H1 (cell line): ENCODE results near the gene ARHGAP24. TPM values are rescaled to one million over a fixed set of nuclear protein-coding genes. Genes with fewer than 3 reads are reported as not detected.

Source experiments
- CTCF ChIA-PET: fragments of 300-600 bp; sonication (Branson Sonifier 250); formaldehyde crosslinking; loops from one replicate; lab custom pipeline; 2021; ENCODE audit not compliant: partially characterized antibody; lab: Charles Lee
- POLR2A ChIA-PET: fragments of 300-600 bp; sonication (Branson Sonifier 250); formaldehyde crosslinking; loops from one replicate; lab custom pipeline; 2021; ENCODE audit warnings: inconsistent platforms; ENCODE audit not compliant: partially characterized antibody; lab: Charles Lee
- DNase-seq, 2 experiments: peaks; one replicate each; pipeline versions ENCODE4 v3.0.0 to v3.0.0-alpha.2; 2010 to 2022; ENCODE audit warnings: low spot score in 2 of 2, low read depth in 1 of 2, mixed read lengths in 1 of 2
- FAIRE-seq: peaks from 2 replicates; lab custom pipeline; 2011; peaks lifted over from hg19 to GRCh38; lab: Jason Lieb, UNC
- H2AFZ ChIP-seq: 2 replicates; pipeline ENCODE4 v1.8.1; 2012; ENCODE audit warnings: low read length, inconsistent platforms
- H2AK5ac ChIP-seq: 2 replicates; pipeline ENCODE4 v1.6.1; 2013; ENCODE audit warnings: low read depth, low read length
- H2BK120ac ChIP-seq: replicated peaks from 2 replicates; pipeline ENCODE3; 2013; ENCODE audit warnings: low read depth, low read length, inconsistent platforms
- H2BK12ac ChIP-seq: 2 replicates; pipeline ENCODE4 v1.6.1; 2013; ENCODE audit warnings: low read depth, low read length
- H2BK15ac ChIP-seq: 2 replicates; pipeline ENCODE4 v1.6.1; 2013; ENCODE audit warnings: low read length
- H2BK20ac ChIP-seq: 2 replicates; pipeline ENCODE4 v1.6.1; 2013; ENCODE audit warnings: low read length
- H2BK5ac ChIP-seq: 2 replicates; pipeline ENCODE4 v1.6.1; 2013; ENCODE audit warnings: low read depth, low read length
- H3K14ac ChIP-seq: 2 replicates; pipeline ENCODE4 v1.6.1; 2013; ENCODE audit warnings: inconsistent platforms; ENCODE audit not compliant: insufficient read length
- H3K18ac ChIP-seq: 2 replicates; pipeline ENCODE4 v1.6.1; 2013; ENCODE audit warnings: low read length; ENCODE audit errors: extremely low read depth
- H3K23ac ChIP-seq: 2 replicates; pipeline ENCODE4 v1.6.1; 2013; ENCODE audit warnings: inconsistent platforms; ENCODE audit not compliant: insufficient read length
- H3K23me2 ChIP-seq: 2 replicates; pipeline ENCODE4 v1.6.1; 2013; ENCODE audit warnings: low read depth, low read length
- H3K27ac ChIP-seq: 2 replicates; pipeline ENCODE4 v1.6.1; 2011; ENCODE audit warnings: low read depth, low read length, inconsistent platforms
- H3K27me3 ChIP-seq, 4 experiments: replicated peaks in 1 of 4; 1 replicate in 1 of 4; 2 replicates in 3 of 4; pipeline versions ENCODE4 v1.6.1 to v1.8.1; 2011 to 2013; ENCODE audit warnings: low read length in 3 of 4, mild to moderate bottlenecking in 3 of 4, inconsistent platforms in 2 of 4, mixed read lengths in 2 of 4, moderate library complexity in 1 of 4; ENCODE audit not compliant: control insufficient read depth in 3 of 4, insufficient read depth in 3 of 4; ENCODE audit errors: extremely low read depth in 1 of 4
- H3K36me3 ChIP-seq, 4 experiments: 2 replicates each; pipeline versions ENCODE4 v1.6.1 to v1.8.1; 2011 to 2013; ENCODE audit warnings: mild to moderate bottlenecking in 4 of 4, low read length in 3 of 4, moderate library complexity in 2 of 4, control low read depth in 1 of 4, inconsistent platforms in 1 of 4; ENCODE audit not compliant: insufficient read depth in 4 of 4, control insufficient read depth in 2 of 4
- H3K4ac ChIP-seq: replicated peaks from 2 replicates; pipeline ENCODE3; 2013; ENCODE audit warnings: low read length, low read depth, mixed read lengths, inconsistent platforms; ENCODE audit not compliant: insufficient read length
- H3K4me1 ChIP-seq, 4 experiments: replicated peaks in 1 of 4; 1 replicate in 1 of 4; 2 replicates in 3 of 4; pipeline versions ENCODE4 v1.6.1 to v1.8.1; 2011 to 2013; ENCODE audit warnings: low read length in 3 of 4, inconsistent platforms in 2 of 4, mixed read lengths in 1 of 4; ENCODE audit not compliant: insufficient read depth in 4 of 4, control insufficient read depth in 3 of 4
- H3K4me2 ChIP-seq, 2 experiments: 2 replicates each; pipeline versions ENCODE4 v1.6.1 to v1.8.1; 2011 to 2013; ENCODE audit warnings: low read depth in 2 of 2, low read length in 2 of 2, control low read depth in 1 of 2, inconsistent platforms in 1 of 2, mild to moderate bottlenecking in 1 of 2; ENCODE audit not compliant: insufficient read depth in 1 of 2
- H3K4me3 ChIP-seq, 4 experiments: fragments of 200-600, 300-600 bp in 1 of 4; sonication (generic), shearing (Covaris generic), sonication (Bioruptor Twin) in 1 of 4; 2 replicates each; pipeline versions ENCODE4 v1.5.1 to v1.8.1; 2011 to 2016; ENCODE audit warnings: low read length in 4 of 4, low read depth in 3 of 4, control low read depth in 2 of 4, inconsistent platforms in 2 of 4, mild to moderate bottlenecking in 2 of 4, mixed read lengths in 1 of 4, moderate library complexity in 1 of 4; ENCODE audit not compliant: insufficient read depth in 2 of 4; ENCODE audit errors: extremely low read depth in 1 of 4
- H3K56ac ChIP-seq: replicated peaks from 2 replicates; pipeline ENCODE3; 2013; ENCODE audit warnings: low read depth, mild to moderate bottlenecking, mixed read lengths, low read length, inconsistent platforms; ENCODE audit not compliant: insufficient read length
- H3K79me1 ChIP-seq: 2 replicates; pipeline ENCODE4 v1.6.1; 2013; ENCODE audit warnings: low read depth, low read length, control low read depth
- H3K79me2 ChIP-seq, 2 experiments: 2 replicates each; pipeline versions ENCODE4 v1.6.1 to v1.8.1; 2012 to 2013; ENCODE audit warnings: low read length in 2 of 2, mild to moderate bottlenecking in 2 of 2, inconsistent platforms in 1 of 2; ENCODE audit not compliant: insufficient read depth in 2 of 2, control insufficient read depth in 1 of 2
- H3K9ac ChIP-seq, 4 experiments: replicated peaks in 1 of 4; 1 replicate in 1 of 4; 2 replicates in 3 of 4; pipeline versions ENCODE4 v1.6.1 to v1.8.1; 2011 to 2013; ENCODE audit warnings: low read depth in 3 of 4, low read length in 3 of 4, control low read depth in 2 of 4, mild to moderate bottlenecking in 2 of 4, moderate library complexity in 2 of 4, inconsistent platforms in 1 of 4; ENCODE audit errors: extremely low read depth in 1 of 4
- H3K9me3 ChIP-seq, 2 experiments: 2 replicates each; pipeline versions ENCODE4 v1.6.1 to v1.8.1; 2012 to 2013; ENCODE audit warnings: mild to moderate bottlenecking in 2 of 2, moderate library complexity in 2 of 2, control low read depth in 1 of 2, inconsistent platforms in 1 of 2, low read depth in 1 of 2, low read length in 1 of 2, mixed read lengths in 1 of 2; ENCODE audit not compliant: insufficient read depth in 2 of 2
- H4K20me1 ChIP-seq, 2 experiments: replicated peaks in 1 of 2; 2 replicates each; pipeline versions ENCODE3 to v1.8.1; 2011 to 2013; ENCODE audit warnings: inconsistent platforms in 2 of 2, low read length in 2 of 2, mild to moderate bottlenecking in 1 of 2; ENCODE audit not compliant: insufficient read depth in 2 of 2, control insufficient read depth in 1 of 2
- H4K5ac ChIP-seq: 2 replicates; pipeline ENCODE4 v1.6.1; 2013; ENCODE audit warnings: low read length, low read depth, mixed read lengths, inconsistent platforms; ENCODE audit not compliant: insufficient read length
- H4K8ac ChIP-seq: 2 replicates; pipeline ENCODE4 v1.8.0; 2013; ENCODE audit warnings: mild to moderate bottlenecking, moderate library complexity, low read length, inconsistent platforms; ENCODE audit not compliant: insufficient read depth; ENCODE audit errors: extremely low read depth
- H4K91ac ChIP-seq: replicated peaks from 2 replicates; pipeline ENCODE3; 2013; ENCODE audit warnings: low read length, mixed read lengths, inconsistent platforms; ENCODE audit not compliant: insufficient read length
- NANOG ChIP-seq: IDR thresholded peaks from 2 replicates; pipeline ENCODE4 v1.6.1; 2011; ENCODE audit warnings: low read length, low read depth, mild to moderate bottlenecking, inconsistent platforms; ENCODE audit not compliant: insufficient read depth, poor library complexity, severe bottlenecking
- SP2 ChIP-seq: IDR thresholded peaks from 2 replicates; pipeline ENCODE4 v1.6.1; 2012; ENCODE audit warnings: mild to moderate bottlenecking, low read length, inconsistent platforms
- WGBS, 2 experiments: shearing (Covaris generic) in 1 of 2; methylation state at CpG; one replicate each; pipeline versions ENCODE4 v1.1.6 to v1.1.7; 2013 to 2015; ENCODE audit warnings: low lambda C conversion rate in 2 of 2, mixed read lengths in 2 of 2, inconsistent platforms in 1 of 2, low coverage in 1 of 2, missing lambda C conversion rate in 1 of 2; ENCODE audit not compliant: insufficient replicate concordance in 2 of 2, insufficient coverage in 1 of 2, insufficient read length in 1 of 2; ENCODE audit errors: extremely low coverage in 1 of 2, missing lambda C conversion rate in 1 of 2; 5-methylcytosine and 5-hydroxymethylcytosine counted together
- polyA plus RNA-seq, 7 experiments: library from polyadenylated mRNA; depleted of rRNA in 3 of 7; stranded (reverse) in 5 of 7; unstranded in 2 of 7; fragments of >200 nt in 5 of 7; fragments of 200-250 nt in 2 of 7; gene quantifications; 1 replicate in 5 of 7; 2 replicates in 1 of 7; 4 replicates in 1 of 7; pipeline versions ENCODE4 v1.2.1 to v1.2.3, GENCODE V29; 2011 to 2013; ENCODE audit warnings: missing spikeins in 2 of 7, mixed read lengths in 2 of 7
- total RNA-seq: library from RNA; stranded (reverse); fragmentation: NEBNext Ultra II Directional; extraction: Animal tissue kit (Norgen Biotek cat#: 25700); gene quantifications from 2 replicates; pipeline ENCODE4 v1.2.1, GENCODE V29; 2021

ARHGAP24 gene
- total and polyA plus RNA-seq, 2 of the 8 experiments (the other 6 are each of a cell fraction or from before 2014, with no cell fraction given), result 0.08 to 0.50 TPM

DNA sequence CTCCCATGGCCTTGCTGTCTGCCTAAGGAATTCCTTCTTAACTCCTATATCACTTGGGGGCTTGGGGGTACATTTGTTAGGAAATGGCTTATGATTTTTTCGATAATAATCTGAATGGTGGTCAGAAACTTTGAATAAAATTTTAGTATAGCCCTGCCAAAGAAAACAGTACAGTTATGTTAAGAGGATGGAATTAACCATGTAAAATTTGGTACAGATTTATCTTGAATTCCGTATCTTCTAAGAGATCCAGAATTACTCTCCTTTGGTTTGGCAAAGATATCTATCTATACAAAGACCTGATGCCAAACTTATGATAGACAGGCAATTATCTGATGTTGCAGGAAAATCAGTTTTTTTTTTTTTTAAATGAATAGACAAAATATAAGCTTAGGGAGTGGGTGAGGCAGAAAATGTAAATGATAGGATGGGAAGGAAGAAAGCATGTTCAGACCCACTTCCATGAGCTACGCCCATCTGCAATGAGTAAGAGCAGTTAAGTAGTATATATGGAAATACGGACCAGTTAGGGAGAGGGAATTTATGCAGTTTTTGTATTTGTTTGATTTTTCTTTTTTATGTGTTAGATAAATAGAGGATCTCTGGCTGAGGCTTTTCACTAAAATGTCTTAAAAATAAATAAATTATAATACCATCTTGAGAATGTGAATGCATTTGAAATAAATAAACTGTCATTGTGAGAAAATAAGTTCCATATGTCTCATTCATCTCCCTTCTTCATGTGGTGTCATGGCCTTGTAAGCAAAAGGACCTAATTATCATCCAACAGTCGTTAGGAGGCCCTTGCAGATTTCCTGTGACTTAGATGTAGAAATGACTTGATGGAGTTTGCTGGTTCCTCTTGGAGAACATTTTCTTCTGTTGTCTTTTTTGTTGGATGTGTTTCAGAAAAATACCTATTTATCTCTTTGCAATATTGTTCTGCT is 389.6 kb downstream of the ARHGAP24 start:
- H3K27me3 ChIP-seq, result no peaks in the 10 kb centered on the region
- no peak overlapping the region for H3K9ac ChIP-seq
- H3K79me1 ChIP-seq, result no peaks in the 10 kb centered on the region
- DNase-seq (no peak), FAIRE-seq (no peak)
- H3K4me1 ChIP-seq, result no peaks in the 10 kb centered on the region
- H3K4me3 ChIP-seq, result no peak overlapping the region
- H4K91ac ChIP-seq, result no peak overlapping the region
- no peak overlapping the region for H2AK5ac ChIP-seq
- H2BK15ac ChIP-seq, result no peak overlapping the region
- H3K9me3 ChIP-seq, result no peaks in the 10 kb centered on the region
- H3K18ac ChIP-seq, result no peak overlapping the region
- H4K20me1 ChIP-seq, result no peaks in the 10 kb centered on the region
- H3K4ac ChIP-seq, result no peak overlapping the region
- no peak for TF ChIP-seq NANOG
- TF ChIP-seq SP2, result no peak
- H2BK120ac ChIP-seq, result no peak overlapping the region
- no peak overlapping the region for H3K4me2 ChIP-seq
- H3K27ac ChIP-seq, result no peak overlapping the region
- H3K23ac ChIP-seq, result no peak overlapping the region
- H3K23me2 ChIP-seq, result no peaks in the 10 kb centered on the region
- H3K14ac ChIP-seq, result no peak overlapping the region
- H2BK12ac ChIP-seq, result no peak overlapping the region
- no peaks in the 10 kb centered on the region for H3K36me3 ChIP-seq
- no peaks in the 10 kb centered on the region for H3K79me2 ChIP-seq
- ChIA-PET CTCF (interaction anchor here (0.6 kb wide), 1 partner anchor 68 kb away, joined by 3 read pairs; no protein-coding TSS in a partner anchor), POLR2A (no interaction called here)
- 74% methylated on average over 5 of the region's 5 CpGs; no CpG with 5 or more reads in 1 of the 2 experiments for WGBS, 2 experiments
- H2AFZ ChIP-seq, result 0 out of 2 replicates have a peak overlapping the region, but pooled peaks have one; percentile 46
- no peak overlapping the region for H2BK20ac ChIP-seq
- no peak overlapping the region for H4K8ac ChIP-seq
- H4K5ac ChIP-seq, result no peak overlapping the region
- no peak overlapping the region for H2BK5ac ChIP-seq
- no peak overlapping the region for H3K56ac ChIP-seq
